HFFc6 (cell line): Measurements from ENCODE around the gene DERA. TPM values are rescaled to one million over a fixed set of nuclear protein-coding genes. Genes with fewer than 3 reads are reported as not detected.

ENCODE experiments used
- DNase-seq: peaks from one replicate; pipeline ENCODE4 v3.0.0-alpha.2; 2018
- H3K27ac Mint-ChIP-seq: 2 replicates; pipeline ENCODE4 v1.8.0; 2020; ENCODE audit warnings: mild to moderate bottlenecking, mixed read lengths
- H3K27me3 Mint-ChIP-seq: 2 replicates; pipeline ENCODE4 v1.8.0; 2021; ENCODE audit warnings: mild to moderate bottlenecking, moderate library complexity, mixed read lengths; ENCODE audit not compliant: insufficient read depth
- H3K36me3 Mint-ChIP-seq: 2 replicates; pipeline ENCODE4 v1.8.0; 2021; ENCODE audit warnings: low read depth, mixed read lengths
- H3K4me1 Mint-ChIP-seq: 2 replicates; pipeline ENCODE4 v1.8.0; 2020; ENCODE audit warnings: low read depth, mixed read lengths
- H3K4me3 Mint-ChIP-seq: 2 replicates; pipeline ENCODE4 v1.8.0; 2020; ENCODE audit warnings: mild to moderate bottlenecking, moderate library complexity, mixed read lengths
- H3K9me3 Mint-ChIP-seq: 2 replicates; pipeline ENCODE4 v1.8.0; 2020; ENCODE audit warnings: mild to moderate bottlenecking, mixed read lengths
- total RNA-seq, 6 experiments: library from RNA; stranded (reverse); fragmentation: NEBNext Ultra II Directional; extraction: Animal tissue kit (Norgen Biotek cat#: 25700); gene quantifications; 2 replicates in 1 of 6; 3 replicates in 5 of 6; pipeline ENCODE4 v1.2.3, GENCODE V29; 2021
- TF ChIP-seq, protein P1 (sequence below): fragments of 200-600 bp; sonication (generic); IDR thresholded peaks from 2 replicates; pipeline ENCODE4 v1.5.0; 2021; ENCODE audit warnings: antibody characterized with exemption, mild to moderate bottlenecking

The DERA gene
- total RNA-seq, 6 experiments from 2014 or later: 28.1 to 46.4 (median 36.3) TPM

DNA sequence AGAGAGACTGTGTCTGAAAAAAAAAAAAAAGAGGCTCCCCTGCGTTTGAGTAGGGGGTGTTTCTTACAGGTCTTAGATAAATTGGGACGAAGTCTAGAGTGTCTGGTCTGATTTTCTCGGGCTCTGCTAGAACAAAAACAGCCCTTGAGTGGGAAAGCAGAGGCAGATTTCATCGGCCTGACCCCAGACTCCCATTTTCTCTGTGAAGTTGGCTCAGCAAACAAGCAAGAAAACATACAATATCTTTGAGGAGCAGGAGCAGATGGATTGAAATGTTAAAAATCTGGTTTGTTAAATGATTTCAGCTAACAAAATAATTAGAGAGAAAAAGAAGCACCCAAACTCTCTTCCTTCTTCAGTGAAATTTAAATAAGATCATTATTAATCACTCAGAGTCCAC lies 44.1 kb downstream of the DERA start:
- Mint-ChIP-seq H3K27me3 (peaks cover 2% of the 10 kb centered on the region; the same call in 1 of the 2 replicates), H3K36me3 (peaks cover 16% of the 10 kb centered on the region; the same call in 1 of the 2 replicates), H3K27ac (no peak overlapping the region), H3K4me3 (no peak overlapping the region), H3K4me1 (peaks cover 9% of the 10 kb centered on the region), H3K9me3 (no peaks in the 10 kb centered on the region)
- no peak for DNase-seq
- TF ChIP-seq, protein P1, sequence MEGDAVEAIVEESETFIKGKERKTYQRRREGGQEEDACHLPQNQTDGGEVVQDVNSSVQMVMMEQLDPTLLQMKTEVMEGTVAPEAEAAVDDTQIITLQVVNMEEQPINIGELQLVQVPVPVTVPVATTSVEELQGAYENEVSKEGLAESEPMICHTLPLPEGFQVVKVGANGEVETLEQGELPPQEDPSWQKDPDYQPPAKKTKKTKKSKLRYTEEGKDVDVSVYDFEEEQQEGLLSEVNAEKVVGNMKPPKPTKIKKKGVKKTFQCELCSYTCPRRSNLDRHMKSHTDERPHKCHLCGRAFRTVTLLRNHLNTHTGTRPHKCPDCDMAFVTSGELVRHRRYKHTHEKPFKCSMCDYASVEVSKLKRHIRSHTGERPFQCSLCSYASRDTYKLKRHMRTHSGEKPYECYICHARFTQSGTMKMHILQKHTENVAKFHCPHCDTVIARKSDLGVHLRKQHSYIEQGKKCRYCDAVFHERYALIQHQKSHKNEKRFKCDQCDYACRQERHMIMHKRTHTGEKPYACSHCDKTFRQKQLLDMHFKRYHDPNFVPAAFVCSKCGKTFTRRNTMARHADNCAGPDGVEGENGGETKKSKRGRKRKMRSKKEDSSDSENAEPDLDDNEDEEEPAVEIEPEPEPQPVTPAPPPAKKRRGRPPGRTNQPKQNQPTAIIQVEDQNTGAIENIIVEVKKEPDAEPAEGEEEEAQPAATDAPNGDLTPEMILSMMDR: no peak

GRCh38 chr12:15956010-15956409 lies 44.9 kb downstream of the DERA start:
- H3K9me3 Mint-ChIP-seq: no peaks in the 10 kb centered on the region
- no peak overlapping the region for H3K27ac Mint-ChIP-seq
- H3K4me3 Mint-ChIP-seq: no peak overlapping the region
- peaks cover 2% of the 10 kb centered on the region; the same call in 1 of the 2 replicates for H3K27me3 Mint-ChIP-seq
- peaks cover 23% of the 10 kb centered on the region for H3K36me3 Mint-ChIP-seq
- no peak for DNase-seq
- peaks cover 9% of the 10 kb centered on the region for H3K4me1 Mint-ChIP-seq
- TF ChIP-seq, protein P1: no peak

- Mint-ChIP-seq H3K27me3 (peaks cover 2% of the 10 kb centered on the region; the same call in 1 of the 2 replicates), H3K36me3 (peaks cover 27% of the 10 kb centered on the region), H3K4me3 (no peak overlapping the region), H3K4me1 (peaks cover 9% of the 10 kb centered on the region), H3K27ac (no peak overlapping the region), H3K9me3 (no peaks in the 10 kb centered on the region)
- no peak for DNase-seq
- TF ChIP-seq, protein P1: no peak
Measured at GRCh38 chr12:15956413-15957185, 45.5 kb downstream of the DERA start.

DNA sequence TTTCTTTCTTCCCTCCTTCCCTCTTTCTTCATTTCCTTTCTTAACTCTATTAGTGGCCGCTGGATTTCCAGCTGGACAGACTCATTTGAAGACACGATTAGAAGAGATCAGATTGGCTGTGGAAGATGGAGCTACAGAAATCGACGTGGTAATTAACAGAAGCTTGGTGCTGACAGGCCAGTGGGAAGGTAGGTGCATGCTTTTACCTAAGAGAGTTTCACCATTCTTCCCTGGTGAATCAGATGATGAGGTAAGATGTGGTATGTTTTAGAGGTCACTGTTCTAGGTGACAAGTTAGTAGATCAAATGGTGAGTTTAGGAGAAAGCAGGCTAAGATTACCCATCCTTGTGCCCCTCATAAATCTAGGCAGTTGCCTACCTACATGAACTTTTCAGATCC lies 51.6 kb downstream of the DERA start:
- H3K27ac Mint-ChIP-seq: peak overlapping the region; percentile 39
- TF ChIP-seq, protein P1: no peak
- no peaks in the 10 kb centered on the region for H3K9me3 Mint-ChIP-seq
- H3K4me1 Mint-ChIP-seq: peaks cover 50% of the 10 kb centered on the region
- H3K27me3 Mint-ChIP-seq: no peaks in the 10 kb centered on the region
- peaks cover 37% of the 10 kb centered on the region for H3K36me3 Mint-ChIP-seq
- H3K4me3 Mint-ChIP-seq: peak overlapping the region; percentile 33
- no peak for DNase-seq

- H3K4me3 Mint-ChIP-seq: peak overlapping the region; percentile 33
- H3K4me1 Mint-ChIP-seq: peaks cover 52% of the 10 kb centered on the region
- no peaks in the 10 kb centered on the region for H3K9me3 Mint-ChIP-seq
- no peaks in the 10 kb centered on the region for H3K27me3 Mint-ChIP-seq
- TF ChIP-seq, protein P1: no peak
- DNase-seq: peak; percentile 62
- peak overlapping the region; percentile 39 for H3K27ac Mint-ChIP-seq
- peaks cover 33% of the 10 kb centered on the region for H3K36me3 Mint-ChIP-seq
Measured at GRCh38 chr12:15963271-15963670, 52.1 kb downstream of the DERA start.
